Progenitor cell of endocrine pancreas (in vitro differentiated cells): ENCODE data around the gene PTPRA. TPM values are rescaled to one million over a fixed set of nuclear protein-coding genes. Genes with fewer than 3 reads are reported as not detected.

Source experiments
- DNase-seq: peaks from one replicate; pipeline ENCODE4 v3.0.0; 2021; ENCODE audit warnings: low spot score; ENCODE audit not compliant: unreplicated experiment
- H3K27ac Mint-ChIP-seq: 2 replicates; pipeline ENCODE4 v1.8.0; 2021; ENCODE audit warnings: mild to moderate bottlenecking, moderate library complexity, mixed read lengths
- H3K27me3 Mint-ChIP-seq: 2 replicates; pipeline ENCODE4 v1.8.0; 2021; ENCODE audit warnings: mixed read lengths
- H3K36me3 Mint-ChIP-seq: 2 replicates; pipeline ENCODE4 v1.8.0; 2022; ENCODE audit warnings: mixed read lengths; ENCODE audit not compliant: insufficient read depth
- H3K4me1 Mint-ChIP-seq: 2 replicates; pipeline ENCODE4 v1.8.0; 2021; ENCODE audit warnings: low read depth, mixed read lengths
- H3K4me3 Mint-ChIP-seq: 2 replicates; pipeline ENCODE4 v1.8.0; 2021; ENCODE audit warnings: low read depth, mild to moderate bottlenecking, moderate library complexity, mixed read lengths
- H3K9me3 Mint-ChIP-seq: 2 replicates; pipeline ENCODE4 v1.8.0; 2021; ENCODE audit warnings: low read depth, mixed read lengths
- total RNA-seq: library from RNA; stranded (reverse); gene quantifications from 2 replicates; pipeline ENCODE4 v1.2.1, GENCODE V29; 2021
- TF ChIP-seq, protein P1 (sequence below): fragments of 200-600 bp; sonication (generic); IDR thresholded peaks from one replicate; pipeline ENCODE4 v1.5.0; 2021; ENCODE audit warnings: antibody characterized with exemption, mild to moderate bottlenecking; ENCODE audit not compliant: unreplicated experiment

Gene PTPRA
- total RNA-seq, 1 donor from 2014 or later: 73.2 TPM

DNA sequence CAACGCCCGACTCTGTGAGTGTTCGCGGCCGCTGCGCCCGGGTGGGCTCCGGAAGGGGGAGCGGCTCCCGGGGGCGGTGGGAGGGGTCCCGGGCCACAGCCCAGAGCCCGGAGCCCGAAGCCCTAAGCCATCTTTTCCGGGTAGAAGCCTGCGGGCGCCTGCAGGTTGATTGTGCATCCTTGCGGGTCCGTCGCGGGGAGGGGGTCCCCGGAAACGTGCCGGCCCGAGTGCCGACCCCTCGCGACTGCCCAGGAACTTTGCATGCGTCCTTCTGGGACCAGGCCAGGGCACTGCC is 413 bp downstream of the PTPRA start:
- TF ChIP-seq, protein P1, sequence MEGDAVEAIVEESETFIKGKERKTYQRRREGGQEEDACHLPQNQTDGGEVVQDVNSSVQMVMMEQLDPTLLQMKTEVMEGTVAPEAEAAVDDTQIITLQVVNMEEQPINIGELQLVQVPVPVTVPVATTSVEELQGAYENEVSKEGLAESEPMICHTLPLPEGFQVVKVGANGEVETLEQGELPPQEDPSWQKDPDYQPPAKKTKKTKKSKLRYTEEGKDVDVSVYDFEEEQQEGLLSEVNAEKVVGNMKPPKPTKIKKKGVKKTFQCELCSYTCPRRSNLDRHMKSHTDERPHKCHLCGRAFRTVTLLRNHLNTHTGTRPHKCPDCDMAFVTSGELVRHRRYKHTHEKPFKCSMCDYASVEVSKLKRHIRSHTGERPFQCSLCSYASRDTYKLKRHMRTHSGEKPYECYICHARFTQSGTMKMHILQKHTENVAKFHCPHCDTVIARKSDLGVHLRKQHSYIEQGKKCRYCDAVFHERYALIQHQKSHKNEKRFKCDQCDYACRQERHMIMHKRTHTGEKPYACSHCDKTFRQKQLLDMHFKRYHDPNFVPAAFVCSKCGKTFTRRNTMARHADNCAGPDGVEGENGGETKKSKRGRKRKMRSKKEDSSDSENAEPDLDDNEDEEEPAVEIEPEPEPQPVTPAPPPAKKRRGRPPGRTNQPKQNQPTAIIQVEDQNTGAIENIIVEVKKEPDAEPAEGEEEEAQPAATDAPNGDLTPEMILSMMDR: no peak
- Mint-ChIP-seq H3K4me3 (peak overlapping the region; percentile 94), H3K4me1 (peaks cover 18% of the 10 kb centered on the region), H3K9me3 (no peaks in the 10 kb centered on the region), H3K36me3 (peaks cover 3% of the 10 kb centered on the region), H3K27ac (peak overlapping the region; percentile 90), H3K27me3 (peaks cover 37% of the 10 kb centered on the region)
- DNase-seq: peak; percentile 58

- peak overlapping the region; percentile 94 for H3K4me3 Mint-ChIP-seq
Measured at GRCh38 chr20:2874456-2874855, 1.2 kb downstream of the PTPRA start.

GRCh38 chr20:2875690-2876203 is 2.5 kb downstream of the PTPRA start:
- H3K4me1 Mint-ChIP-seq: peaks cover 22% of the 10 kb centered on the region
- peak overlapping the region; percentile 35 for H3K4me3 Mint-ChIP-seq
- no peak for DNase-seq
- no peaks in the 10 kb centered on the region for H3K9me3 Mint-ChIP-seq
- peaks cover 3% of the 10 kb centered on the region for H3K36me3 Mint-ChIP-seq
- no peak overlapping the region for H3K27ac Mint-ChIP-seq
- TF ChIP-seq, protein P1: no peak
- H3K27me3 Mint-ChIP-seq: peaks cover 22% of the 10 kb centered on the region

More at GRCh38 chr20:2874456-2874855, 1.2 kb downstream of the PTPRA start:
- TF ChIP-seq, protein P1: no peak
- Mint-ChIP-seq H3K27me3 (peaks cover 29% of the 10 kb centered on the region), H3K36me3 (peaks cover 3% of the 10 kb centered on the region), H3K4me1 (peaks cover 20% of the 10 kb centered on the region), H3K9me3 (no peaks in the 10 kb centered on the region), H3K27ac (peak overlapping the region; percentile 62)
- DNase-seq: no peak

DNA sequence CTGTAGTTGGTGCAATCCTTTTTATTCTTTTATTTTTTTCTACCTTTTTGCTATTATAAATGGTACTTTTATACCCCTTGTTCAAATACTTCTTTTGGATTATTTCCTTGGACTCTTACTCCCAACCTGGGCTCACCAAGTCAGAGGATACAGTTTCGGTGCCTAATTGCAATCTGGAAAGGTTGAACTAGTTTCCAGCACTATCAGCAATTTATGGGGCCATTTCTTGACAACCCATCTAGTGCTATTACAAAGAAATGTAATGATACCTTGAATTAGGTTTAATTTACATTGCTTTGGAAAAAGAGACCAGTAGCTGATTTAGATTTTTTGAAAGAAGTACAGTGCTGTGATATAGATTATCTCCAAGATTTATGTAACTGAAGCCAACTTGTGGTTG is 5.2 kb downstream of the PTPRA start:
- peaks cover 3% of the 10 kb centered on the region for H3K36me3 Mint-ChIP-seq
- H3K27ac Mint-ChIP-seq: no peak overlapping the region
- DNase-seq: no peak
- H3K9me3 Mint-ChIP-seq: no peaks in the 10 kb centered on the region
- peaks cover 14% of the 10 kb centered on the region for H3K4me1 Mint-ChIP-seq
- TF ChIP-seq, protein P1: no peak
- H3K27me3 Mint-ChIP-seq: no peaks in the 10 kb centered on the region
- no peak overlapping the region for H3K4me3 Mint-ChIP-seq

- no peaks in the 10 kb centered on the region for H3K27me3 Mint-ChIP-seq
- H3K9me3 Mint-ChIP-seq: no peaks in the 10 kb centered on the region
- H3K36me3 Mint-ChIP-seq: peaks cover 5% of the 10 kb centered on the region
- peaks cover 14% of the 10 kb centered on the region for H3K4me1 Mint-ChIP-seq
- H3K4me3 Mint-ChIP-seq: no peak overlapping the region
- TF ChIP-seq, protein P1: no peak
- no peak overlapping the region for H3K27ac Mint-ChIP-seq
- no peak for DNase-seq
Measured at GRCh38 chr20:2879146-2879545, 5.9 kb downstream of the PTPRA start.
